GM19025 (cell line): ENCODE measurements around the gene OR51D1.

ENCODE experiments used
- ATAC-seq: cut with Tn5 transposase; IDR thresholded peaks from one replicate; pipeline ENCODE4 v1.9.1; 2021; ENCODE audit warnings: mild to moderate bottlenecking, low read depth, moderate library complexity; ENCODE audit not compliant: unreplicated experiment

The OR51D1 gene

GRCh38 chr11:4636962-4637661 lies at the start of gene OR51D1:
Gene OR51D1 (plus strand): TSS chr11:4637477. CDS start chr11:4639791, 2,314 bp downstream.
- ATAC-seq: peak; percentile 89

GRCh38 chr11:4589017-4589416 lies 48.3 kb upstream of the OR51D1 start:
- no peak for ATAC-seq

- no peak for ATAC-seq
These were observed 43.5 kb upstream of the OR51D1 start, which contains the start of gene OR52I1 for GRCh38 chr11:4593739-4594138. Gene OR52I1 (plus strand): TSS chr11:4594039. CDS start chr11:4594039, 0 bp downstream.

GRCh38 chr11:4605057-4605456 lies 32.2 kb upstream of the OR51D1 start:
- no peak for ATAC-seq

GRCh38 chr11:4606231-4607015 lies 30.9 kb upstream of the OR51D1 start:
- ATAC-seq: no peak

- no peak for ATAC-seq
These were observed 30.2 kb upstream of the OR51D1 start for GRCh38 chr11:4607096-4607495.

GRCh38 chr11:4607781-4608666 lies 29.3 kb upstream of the OR51D1 start, which contains the start of gene TRIM68:
Gene TRIM68 (minus strand): TSS chr11:4608231. CDS start chr11:4605504, 2,727 bp downstream.
- peak; percentile 100 for ATAC-seq

GRCh38 chr11:4610258-4610935 lies 26.9 kb upstream of the OR51D1 start:
- ATAC-seq: no peak

GRCh38 chr11:4611986-4612385 lies 25.3 kb upstream of the OR51D1 start:
- ATAC-seq: no peak

GRCh38 chr11:4615856-4616444 lies 21.3 kb upstream of the OR51D1 start:
- ATAC-seq: no peak

GRCh38 chr11:4619514-4619913 lies 17.8 kb upstream of the OR51D1 start:
- no peak for ATAC-seq

- no peak for ATAC-seq
These were observed 10.8 kb upstream of the OR51D1 start for GRCh38 chr11:4626207-4627099.

GRCh38 chr11:4636136-4636535 lies 1.1 kb upstream of the OR51D1 start:
- ATAC-seq: no peak

GRCh38 chr11:4637662-4638047 lies 378 bp downstream of the OR51D1 start:
- ATAC-seq: no peak

- ATAC-seq: no peak
These were observed 2.7 kb downstream of the OR51D1 start for GRCh38 chr11:4639931-4640330.

GRCh38 chr11:4641501-4641900 lies 4.2 kb downstream of the OR51D1 start:
- no peak for ATAC-seq

- no peak for ATAC-seq
These were observed 4.8 kb downstream of the OR51D1 start for GRCh38 chr11:4642043-4642442.

- no peak for ATAC-seq
These were observed 5.8 kb downstream of the OR51D1 start for GRCh38 chr11:4643076-4643475.

- ATAC-seq: no peak
These were observed 6.4 kb downstream of the OR51D1 start, which contains the start of gene OR51E1 for GRCh38 chr11:4643682-4644081. Gene OR51E1 (plus strand): TSS chr11:4643982. CDS start chr11:4652527, 8,545 bp downstream.
